Neural progenitor cell (in vitro differentiated cells): Measurements from ENCODE around the gene KY.

Source experiments
- EZH2 ChIP-seq: fragments of 200-600 bp; sonication (generic); IDR thresholded peaks from 2 replicates; pipeline ENCODE4 v1.6.1; 2017; ENCODE audit warnings: antibody characterized with exemption, mild to moderate bottlenecking, moderate library complexity
- EZH2phosphoT487 ChIP-seq: fragments of 200-600 bp; sonication (generic); IDR thresholded peaks from 2 replicates; pipeline ENCODE4 v1.6.1; 2017; ENCODE audit warnings: antibody characterized with exemption
- TF ChIP-seq, protein P1 (sequence below): fragments of 200-600 bp; sonication (generic); IDR thresholded peaks from 2 replicates; pipeline ENCODE4 v1.5.1; 2017; ENCODE audit warnings: antibody characterized with exemption, mild to moderate bottlenecking

DNA sequence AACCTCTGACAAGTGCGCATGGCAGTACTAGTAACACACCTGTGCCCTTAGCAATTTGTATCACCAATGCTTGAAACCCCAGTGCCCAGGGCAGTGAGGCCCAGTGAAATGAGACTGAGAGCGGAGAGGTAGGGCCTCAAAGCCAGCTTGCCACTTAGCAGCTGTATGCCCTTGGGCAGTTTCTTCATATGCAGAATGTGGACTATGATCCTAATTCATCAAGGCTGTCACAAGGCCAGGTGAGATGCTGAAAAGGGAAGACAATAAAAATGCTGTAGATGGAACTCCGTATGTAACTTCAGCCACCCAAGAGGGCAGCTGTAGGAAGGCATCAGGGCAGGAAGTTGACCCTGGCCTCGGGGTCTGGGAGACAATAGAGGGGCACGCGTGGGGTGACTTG lies 74.4 kb downstream of the KY start:
- no peak for TF ChIP-seq EZH2phosphoT487
- TF ChIP-seq, protein P1, sequence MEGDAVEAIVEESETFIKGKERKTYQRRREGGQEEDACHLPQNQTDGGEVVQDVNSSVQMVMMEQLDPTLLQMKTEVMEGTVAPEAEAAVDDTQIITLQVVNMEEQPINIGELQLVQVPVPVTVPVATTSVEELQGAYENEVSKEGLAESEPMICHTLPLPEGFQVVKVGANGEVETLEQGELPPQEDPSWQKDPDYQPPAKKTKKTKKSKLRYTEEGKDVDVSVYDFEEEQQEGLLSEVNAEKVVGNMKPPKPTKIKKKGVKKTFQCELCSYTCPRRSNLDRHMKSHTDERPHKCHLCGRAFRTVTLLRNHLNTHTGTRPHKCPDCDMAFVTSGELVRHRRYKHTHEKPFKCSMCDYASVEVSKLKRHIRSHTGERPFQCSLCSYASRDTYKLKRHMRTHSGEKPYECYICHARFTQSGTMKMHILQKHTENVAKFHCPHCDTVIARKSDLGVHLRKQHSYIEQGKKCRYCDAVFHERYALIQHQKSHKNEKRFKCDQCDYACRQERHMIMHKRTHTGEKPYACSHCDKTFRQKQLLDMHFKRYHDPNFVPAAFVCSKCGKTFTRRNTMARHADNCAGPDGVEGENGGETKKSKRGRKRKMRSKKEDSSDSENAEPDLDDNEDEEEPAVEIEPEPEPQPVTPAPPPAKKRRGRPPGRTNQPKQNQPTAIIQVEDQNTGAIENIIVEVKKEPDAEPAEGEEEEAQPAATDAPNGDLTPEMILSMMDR: no peak
- no peak for TF ChIP-seq EZH2
